Astrocyte (in vitro differentiated cells and primary cell): ENCODE results near the gene ENTR1.

Source experiments
- EZH2 ChIP-seq: IDR thresholded peaks from 2 replicates; pipeline ENCODE4 v1.6.1; 2012; ENCODE audit warnings: mild to moderate bottlenecking, low read length, inconsistent platforms; ENCODE audit not compliant: insufficient read depth
- TF ChIP-seq, protein P1 (sequence below): IDR thresholded peaks from 2 replicates; pipeline ENCODE4 v1.5.1; 2011; ENCODE audit warnings: low read depth, mild to moderate bottlenecking, inconsistent platforms, low read length, moderate library complexity; ENCODE audit not compliant: insufficient read depth

DNA sequence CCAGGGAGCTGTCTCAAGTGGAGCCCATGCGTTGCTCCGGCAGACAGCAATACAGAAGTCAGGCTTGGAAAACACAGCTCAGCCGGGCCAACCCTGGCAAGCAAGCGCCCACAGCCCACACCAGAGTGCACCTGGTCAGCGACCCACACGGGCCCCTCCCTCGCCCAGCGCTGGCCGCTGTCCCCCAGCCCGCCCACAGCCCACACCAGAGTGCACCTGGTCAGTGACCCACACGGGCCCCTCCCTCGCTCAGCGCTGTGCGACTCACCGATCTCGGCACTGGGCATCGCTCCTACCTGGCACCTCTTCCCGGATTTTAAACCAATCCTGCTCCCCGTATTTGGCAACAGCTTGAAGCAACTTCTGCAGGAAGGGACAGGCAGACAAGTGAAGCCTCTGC is 23.2 kb downstream of the ENTR1 start:
- TF ChIP-seq, protein P1, sequence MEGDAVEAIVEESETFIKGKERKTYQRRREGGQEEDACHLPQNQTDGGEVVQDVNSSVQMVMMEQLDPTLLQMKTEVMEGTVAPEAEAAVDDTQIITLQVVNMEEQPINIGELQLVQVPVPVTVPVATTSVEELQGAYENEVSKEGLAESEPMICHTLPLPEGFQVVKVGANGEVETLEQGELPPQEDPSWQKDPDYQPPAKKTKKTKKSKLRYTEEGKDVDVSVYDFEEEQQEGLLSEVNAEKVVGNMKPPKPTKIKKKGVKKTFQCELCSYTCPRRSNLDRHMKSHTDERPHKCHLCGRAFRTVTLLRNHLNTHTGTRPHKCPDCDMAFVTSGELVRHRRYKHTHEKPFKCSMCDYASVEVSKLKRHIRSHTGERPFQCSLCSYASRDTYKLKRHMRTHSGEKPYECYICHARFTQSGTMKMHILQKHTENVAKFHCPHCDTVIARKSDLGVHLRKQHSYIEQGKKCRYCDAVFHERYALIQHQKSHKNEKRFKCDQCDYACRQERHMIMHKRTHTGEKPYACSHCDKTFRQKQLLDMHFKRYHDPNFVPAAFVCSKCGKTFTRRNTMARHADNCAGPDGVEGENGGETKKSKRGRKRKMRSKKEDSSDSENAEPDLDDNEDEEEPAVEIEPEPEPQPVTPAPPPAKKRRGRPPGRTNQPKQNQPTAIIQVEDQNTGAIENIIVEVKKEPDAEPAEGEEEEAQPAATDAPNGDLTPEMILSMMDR, result no peak
- no peak for TF ChIP-seq EZH2
